ENCODE measurements around the gene IL1R1.

IL1R1 gene

GRCh38 chr2:102209474-102209873 lies 66.9 kb downstream of the IL1R1 start:
- no peak for DNase-seq

GRCh38 chr2:102217032-102217431 lies 74.5 kb downstream of the IL1R1 start:
- DNase-seq: no peak

GRCh38 chr2:102224824-102225739 lies 82.5 kb downstream of the IL1R1 start:
- no peak for DNase-seq

GRCh38 chr2:102226171-102226570 lies 83.6 kb downstream of the IL1R1 start:
- no peak for DNase-seq

- DNase-seq: no peak
Measured at GRCh38 chr2:102226612-102227391, 84.3 kb downstream of the IL1R1 start.

GRCh38 chr2:102229141-102229769 lies 86.7 kb downstream of the IL1R1 start:
- no peak for DNase-seq

Data from CD4-positive, alpha-beta T cell treated with Interleukin-17A for 4 hours (primary cell).